ENCODE measurements around the gene ARFGEF2. TPM values are rescaled to one million over a fixed set of nuclear protein-coding genes. Genes with fewer than 3 reads are reported as not detected.

ARFGEF2 gene
- total and polyA plus RNA-seq, 2 of the 8 experiments (the other 6 are each of a cell fraction or from before 2014, with no cell fraction given): 8.1 to 21.8 TPM

DNA sequence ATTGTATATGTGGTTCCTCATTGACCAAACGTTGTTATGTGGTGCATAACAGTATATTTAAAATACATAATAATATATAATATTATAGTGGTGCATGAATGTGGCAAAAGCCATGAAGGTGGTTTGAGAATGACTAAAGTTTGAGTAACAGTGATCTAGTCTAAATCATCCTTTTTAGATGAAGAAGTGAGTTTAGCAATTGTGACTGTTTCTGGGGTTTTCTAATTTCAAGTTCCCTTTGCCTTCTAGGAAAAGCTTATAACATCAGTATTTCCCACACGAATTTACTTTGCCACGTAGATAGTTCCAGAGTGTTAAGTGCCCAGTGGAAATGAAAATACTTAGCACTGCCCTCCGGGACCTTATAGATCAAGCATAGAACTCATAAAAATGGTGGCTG, 40.9 kb downstream of the ARFGEF2 start:
- Histone ChIP-seq H3K4me1 (replicated peaks in 1 of 4; ENCODE audit: control insufficient read depth in 3 of 4, insufficient read depth in 4 of 4, low read length in 3 of 4) (no peaks in the 10 kb centered on the region), H4K5ac (ENCODE audit: insufficient read length, low read depth, low read length) (no peak overlapping the region), H3K4ac (replicated peaks; ENCODE audit: insufficient read length, low read depth, low read length) (no peak overlapping the region), H4K20me1 (replicated peaks in 1 of 2; ENCODE audit: control insufficient read depth in 1 of 2, insufficient read depth in 2 of 2, low read length in 2 of 2) (no peaks in the 10 kb centered on the region), H3K23ac (ENCODE audit: insufficient read length) (no peak overlapping the region), H3K36me3 (ENCODE audit: control insufficient read depth in 2 of 4, insufficient read depth in 4 of 4, low read length in 3 of 4) (peaks cover 0 to 24% (median 9%) of the 10 kb centered on the region in 4 experiments; a peak in 6 of 8 replicates), H2BK120ac (replicated peaks; ENCODE audit: low read depth, low read length) (no peak overlapping the region), H2BK5ac (ENCODE audit: low read depth, low read length) (no peak overlapping the region), H3K9me3 (ENCODE audit: insufficient read depth in 2 of 2, low read depth in 1 of 2, low read length in 1 of 2) (no peaks in the 10 kb centered on the region), H3K27me3 (replicated peaks in 1 of 4; ENCODE audit: control insufficient read depth in 3 of 4, extremely low read depth in 1 of 4, insufficient read depth in 3 of 4, low read length in 3 of 4) (no peaks in the 10 kb centered on the region), H3K56ac (replicated peaks; ENCODE audit: insufficient read length, low read depth, low read length) (no peak overlapping the region), H2BK20ac (ENCODE audit: low read length) (no peak overlapping the region), H2BK12ac (ENCODE audit: low read depth, low read length) (no peak overlapping the region), H3K23me2 (ENCODE audit: low read depth, low read length) (0 out of 2 replicates have a peak, but pooled peaks cover 2% of the 10 kb centered on the region), H3K79me1 (ENCODE audit: low read depth, low read length) (no peaks in the 10 kb centered on the region; the same call in 1 of the 2 replicates), H3K79me2 (ENCODE audit: control insufficient read depth in 1 of 2, insufficient read depth in 2 of 2, low read length in 2 of 2) (no peaks in the 10 kb centered on the region), H4K8ac (ENCODE audit: extremely low read depth, insufficient read depth, low read length) (no peak overlapping the region), H2AFZ (ENCODE audit: low read length) (no peak overlapping the region), H3K9ac (replicated peaks in 1 of 4; ENCODE audit: extremely low read depth in 1 of 4, low read depth in 3 of 4, low read length in 3 of 4) (no peak overlapping the region), H2AK5ac (ENCODE audit: low read depth, low read length) (no peak overlapping the region), H3K18ac (ENCODE audit: extremely low read depth, low read length) (no peak overlapping the region), H3K4me3 (ENCODE audit: extremely low read depth in 1 of 4, insufficient read depth in 2 of 4, low read depth in 3 of 4, low read length in 4 of 4) (no peak overlapping the region), H4K91ac (replicated peaks; ENCODE audit: insufficient read length, low read length) (no peak overlapping the region), H3K27ac (ENCODE audit: low read depth, low read length) (no peak overlapping the region), H3K4me2 (ENCODE audit: insufficient read depth in 1 of 2, low read depth in 2 of 2, low read length in 2 of 2) (no peak overlapping the region), H2BK15ac (ENCODE audit: low read length) (no peak overlapping the region), H3K14ac (ENCODE audit: insufficient read length) (no peak overlapping the region)
- 86% methylated on average over 4 of the region's 4 CpGs; no CpG with 5 or more reads in 1 of the 2 experiments for WGBS, 2 experiments (ENCODE audit: extremely low coverage in 1 of 2, insufficient coverage in 1 of 2, insufficient read length in 1 of 2, insufficient replicate concordance in 2 of 2, low coverage in 1 of 2, low lambda C conversion rate in 2 of 2, missing lambda C conversion rate in 1 of 2)
- ChIA-PET POLR2A (ENCODE audit: partially characterized antibody) (interaction anchor here (0.8 to 1.1 kb wide), 2 partner anchors 17 to 316 kb away, joined by 3 read pairs; no protein-coding TSS in a partner anchor), CTCF (ENCODE audit: partially characterized antibody) (interaction anchor here (0.6 kb wide), 1 partner anchor 32 kb away, joined by 3 read pairs; no protein-coding TSS in a partner anchor)
- TF ChIP-seq ASH2L (IDR thresholded peaks at IDR 0.05; ENCODE audit: low read length): no peak
- FAIRE-seq (no peak), DNase-seq (ENCODE audit: low read depth in 1 of 2, low spot score in 2 of 2) (no peak)

Data from H1 (cell line).